OCI-LY1 (cell line): ENCODE data around the gene NOTCH2.

ENCODE experiments used
- CTCF ChIP-seq: fragments of 200-600 bp; sonication (generic), shearing (Covaris generic); IDR thresholded peaks from 2 replicates; pipeline ENCODE4 v1.5.1; 2017; ENCODE audit warnings: mild to moderate bottlenecking, antibody characterized with exemption, low read length, moderate library complexity, mixed read lengths
- EZH2 ChIP-seq: fragments of 200-600 bp; sonication (generic), shearing (Covaris generic); IDR thresholded peaks from 2 replicates; pipeline ENCODE4 v1.8.0; 2017; ENCODE audit warnings: borderline replicate concordance, mixed run types, mild to moderate bottlenecking, antibody characterized with exemption, low read length, moderate library complexity, mixed read lengths

GRCh38 chr1:119912963-119913362 is 156.5 kb downstream of the NOTCH2 start:
- TF ChIP-seq EZH2 (no peak), CTCF (no peak)
